HepG2 (cell line): ENCODE measurements around the gene KRTAP17-1. TPM values are rescaled to one million over a fixed set of nuclear protein-coding genes. Genes with fewer than 3 reads are reported as not detected.

Source experiments
- ATAC-seq: fragments of 200-7000 bp; cut with Tn5 transposase; 3 replicates; pipeline ENCODE4 v1.9.1; 2020; ENCODE audit warnings: mild to moderate bottlenecking, moderate library complexity
- BruUV-seq: library from RNA; stranded (reverse); fragments of 400-500 nt; replicated peaks from 2 replicates; lab custom pipeline; 2021; lab: Mats Ljungman, UMichigan
- CTCF ChIA-PET: fragments of 300-600 bp; formaldehyde crosslinking; extraction: SDS; loops from one replicate; lab custom pipeline; 2021; ENCODE audit warnings: low total read pairs, inconsistent platforms, low intra/inter-chr PET ratio; lab: Yijun Ruan, JAX
- POLR2A ChIA-PET: fragments of 350-600 bp; sonication (Branson Sonifier 250); formaldehyde crosslinking; loops from one replicate; lab custom pipeline; 2020; ENCODE audit warnings: antibody characterized with exemption, inconsistent platforms; lab: Yijun Ruan, JAX
- DNase-seq: peaks from one replicate; pipeline ENCODE4 v3.0.0-alpha.2; 2015; ENCODE audit warnings: low spot score
- FAIRE-seq: peaks from 3 replicates; lab custom pipeline; 2011; peaks lifted over from hg19 to GRCh38; lab: Jason Lieb, UNC
- H2AFZ ChIP-seq: one replicate; pipeline ENCODE4 v1.6.1; 2011; ENCODE audit warnings: low read length, inconsistent platforms
- H3K27ac ChIP-seq: fragments of 300-600 bp; 3 replicates; pipeline ENCODE4 v1.8.0; 2011; ENCODE audit warnings: mixed run types, mild to moderate bottlenecking, mixed read lengths, low read length, inconsistent platforms; ENCODE audit not compliant: insufficient read depth; ENCODE audit errors: extremely low read length
- H3K27me3 ChIP-seq, 2 experiments: fragments of 200-600 bp in 1 of 2; 2 replicates in 1 of 2; 3 replicates in 1 of 2; pipeline versions ENCODE4 v1.6.0 to v1.8.0; 2011; ENCODE audit warnings: low read length in 2 of 2, mild to moderate bottlenecking in 2 of 2, moderate library complexity in 2 of 2, inconsistent platforms in 1 of 2; ENCODE audit not compliant: insufficient read depth in 2 of 2, control insufficient read depth in 1 of 2
- H3K36me3 ChIP-seq, 2 experiments: fragments of 200-600 bp in 1 of 2; replicated peaks in 1 of 2; 2 replicates in 1 of 2; 3 replicates in 1 of 2; pipeline versions ENCODE4 v1.5.1 to v1.8.0; 2011; ENCODE audit warnings: low read length in 2 of 2, inconsistent platforms in 1 of 2; ENCODE audit not compliant: insufficient read depth in 2 of 2, control insufficient read depth in 1 of 2
- H3K4me1 ChIP-seq: 2 replicates; pipeline ENCODE4 v1.5.1; 2012; ENCODE audit warnings: low read length, inconsistent platforms; ENCODE audit not compliant: insufficient read depth
- H3K4me2 ChIP-seq: 2 replicates; pipeline ENCODE4 v1.6.0; 2011; ENCODE audit warnings: low read depth, low read length, inconsistent platforms
- H3K4me3 ChIP-seq, 3 experiments: fragments of 200-600 bp in 1 of 3; sonication (generic), shearing (Covaris generic) in 1 of 3; replicated peaks in 1 of 3; 2 replicates each; pipeline ENCODE4 v1.5.1; 2011 to 2016; ENCODE audit warnings: low read length in 3 of 3, inconsistent platforms in 2 of 3, low read depth in 2 of 3, mild to moderate bottlenecking in 2 of 3, control low read depth in 1 of 3, mixed read lengths in 1 of 3; ENCODE audit not compliant: insufficient read depth in 1 of 3
- H3K79me2 ChIP-seq: one replicate; pipeline ENCODE4 v1.6.1; 2011; ENCODE audit warnings: low read length, inconsistent platforms; ENCODE audit not compliant: insufficient read depth
- H3K9ac ChIP-seq: 2 replicates; pipeline ENCODE4 v1.6.0; 2011; ENCODE audit warnings: mild to moderate bottlenecking, low read depth, low read length, inconsistent platforms; ENCODE audit not compliant: insufficient read depth
- H3K9me3 ChIP-seq: 2 replicates; pipeline ENCODE4 v1.5.1; 2012; ENCODE audit warnings: mild to moderate bottlenecking, low read length
- H4K20me1 ChIP-seq: 2 replicates; pipeline ENCODE4 v1.6.0; 2011; ENCODE audit warnings: inconsistent platforms, mild to moderate bottlenecking, low read length, moderate library complexity; ENCODE audit not compliant: insufficient read depth
- AKAP8 ChIP-seq: sonication (generic); formaldehyde crosslinking; IDR thresholded peaks from 2 replicates; pipeline ENCODE4 v1.5.1; 2020; ENCODE audit warnings: mild to moderate bottlenecking, missing genetic modification reagents
- CREB1 ChIP-seq, 2 experiments: fragments of 450-650 bp in 1 of 2; IDR thresholded peaks; 2 replicates each; pipeline ENCODE4 v1.6.1; 2016 to 2017; ENCODE audit warnings: control low read depth in 1 of 2, mild to moderate bottlenecking in 1 of 2, missing compliant biosample characterization in 1 of 2, missing genetic modification characterization in 1 of 2
- ESRRA ChIP-seq: sonication (generic); formaldehyde crosslinking; IDR thresholded peaks from 2 replicates; pipeline ENCODE4 v1.5.1; 2020; ENCODE audit warnings: mild to moderate bottlenecking, low read depth, missing genetic modification reagents
- EZH2 ChIP-seq: conservative IDR thresholded peaks from 2 replicates; pipeline ENCODE4 v1.6.1; 2012; ENCODE audit warnings: mild to moderate bottlenecking, low read depth, low read length, moderate library complexity
- GATAD1 ChIP-seq: IDR thresholded peaks from 2 replicates; pipeline ENCODE4 v1.6.1; 2016; ENCODE audit warnings: missing genetic modification reagents, missing compliant biosample characterization
- SIX1 ChIP-seq: sonication (generic); formaldehyde crosslinking; IDR thresholded peaks from 2 replicates; pipeline ENCODE4 v1.4.0; 2020; ENCODE audit warnings: missing genetic modification reagents, borderline replicate concordance
- SKI ChIP-seq: fragments of 450-650 bp; IDR thresholded peaks from one replicate; pipeline ENCODE4 v1.6.1; 2018; ENCODE audit warnings: mild to moderate bottlenecking; ENCODE audit not compliant: partially characterized antibody
- TEAD2 ChIP-seq: sonication (generic); formaldehyde crosslinking; IDR thresholded peaks from 2 replicates; pipeline ENCODE4 v1.9.0; 2021; ENCODE audit warnings: missing genetic modification reagents
- ZBTB2 ChIP-seq: sonication (generic); formaldehyde crosslinking; IDR thresholded peaks from 2 replicates; pipeline ENCODE4 v1.8.0; 2022; ENCODE audit warnings: low read depth, missing genetic modification reagents
- ZNF296 ChIP-seq: sonication (generic); formaldehyde crosslinking; conservative IDR thresholded peaks from 2 replicates; pipeline ENCODE4 v1.5.0; 2020; ENCODE audit warnings: mild to moderate bottlenecking, missing genetic modification reagents
- ZNF326 ChIP-seq: sonication (generic); formaldehyde crosslinking; IDR thresholded peaks from 2 replicates; pipeline ENCODE4 v1.4.0; 2020; ENCODE audit warnings: missing genetic modification reagents, borderline replicate concordance
- ZNF546 ChIP-seq: sonication (generic); formaldehyde crosslinking; conservative IDR thresholded peaks from 2 replicates; pipeline ENCODE4 v1.8.1; 2023; ENCODE audit warnings: mild to moderate bottlenecking, missing genetic modification reagents
- ZNF770 ChIP-seq: sonication (generic); formaldehyde crosslinking; IDR thresholded peaks from 2 replicates; pipeline ENCODE4 v1.5.0; 2020; ENCODE audit warnings: mild to moderate bottlenecking, missing genetic modification reagents
- ZNF781 ChIP-seq: sonication (generic); formaldehyde crosslinking; IDR thresholded peaks from 2 replicates; pipeline ENCODE4 v1.5.1; 2020; ENCODE audit warnings: borderline replicate concordance, mild to moderate bottlenecking, missing genetic modification reagents; ENCODE audit errors: not compliant biosample characterization
- WGBS: methylation state at CpG from one replicate; pipeline ENCODE4 v1.1.6; 2017; ENCODE audit warnings: low lambda C conversion rate; 5-methylcytosine and 5-hydroxymethylcytosine counted together
- in situ Hi-C: cut with HindIII; loops from 2 replicates; pipeline ENCODE4 v1.10.0; 2017; ENCODE audit warnings: low pct_unique_long_range_greater_than_20kb; ENCODE audit not compliant: extremely low pct_ligation_motif_present
- intact Hi-C: fragments of 100-400 bp; cut with micrococcal nuclease; formaldehyde crosslinking; loops from one replicate; pipeline ENCODE4 v1.10.0; 2022; ENCODE audit not compliant: unreplicated experiment
- polyA plus RNA-seq, 8 experiments: library from polyadenylated mRNA; depleted of rRNA in 3 of 8; stranded (reverse) in 7 of 8; unstranded in 1 of 8; fragments of >200 nt; fragmentation: Illumina TruSeq in 4 of 8; extraction: Trizol in 4 of 8; gene quantifications; 2 replicates each; pipeline versions ENCODE4 v1.2.1 to v1.2.3, GENCODE V29; 2011 to 2016; ENCODE audit warnings: low read depth in 4 of 8, missing spikeins in 1 of 8, mixed read lengths in 1 of 8; ENCODE audit not compliant: insufficient read depth in 1 of 8
- total RNA-seq, 5 experiments: library from RNA; depleted of rRNA; stranded (reverse); fragments of >200 nt; fragmentation: Illumina TruSeq; extraction: Trizol; gene quantifications; 2 replicates each; pipeline ENCODE4 v1.2.3, GENCODE V29; 2016; ENCODE audit warnings: low read depth in 1 of 5

The KRTAP17-1 gene
- total and polyA plus RNA-seq, 2 of the 13 experiments (the other 11 are each of a cell fraction or from before 2014, with no cell fraction given) = not detected

GRCh38 chr17:41296846-41297245 is 18.7 kb downstream of the KRTAP17-1 start (continued):
- TF ChIP-seq ZBTB2 (CRISPR knock-in tag) (no peak), SIX1 (CRISPR knock-in tag) (no peak), ESRRA (CRISPR knock-in tag) (no peak), TEAD2 (no peak), AKAP8 (CRISPR knock-in tag) (no peak), ZNF326 (CRISPR knock-in tag) (no peak), ZNF781 (CRISPR knock-in tag) (no peak), CREB1 (IDR thresholded peaks at IDR 0.05) (no peak), CREB1 (CRISPR knock-in tag; IDR thresholded peaks at IDR 0.05) (no peak)

GRCh38 chr17:41294016-41294415 is 21.5 kb downstream of the KRTAP17-1 start:
- no peak overlapping the region for H3K27ac ChIP-seq
- no peaks in the 10 kb centered on the region for H4K20me1 ChIP-seq
- no peak overlapping the region for H3K4me3 ChIP-seq
- no TSS peak for BruUV-seq
- H3K9me3 ChIP-seq = no peaks in the 10 kb centered on the region
- DNase-seq (no peak), ATAC-seq (no peak), FAIRE-seq (no peak)
- H3K79me2 ChIP-seq = no peaks in the 10 kb centered on the region
- no peak overlapping the region for H3K9ac ChIP-seq
- H3K27me3 ChIP-seq = peaks cover 0 to 2% of the 10 kb centered on the region in 2 experiments; a peak in 1 of 5 replicates
- H2AFZ ChIP-seq = no peak overlapping the region
- 0% methylated on average over 1 of the region's 1 CpG for WGBS
- intact Hi-C loops = no loop called here
- no peaks in the 10 kb centered on the region for H3K4me1 ChIP-seq
- in situ Hi-C loops = no loop called here
- H3K4me2 ChIP-seq = no peak overlapping the region
- TF ChIP-seq SKI (no peak), ZNF770 (CRISPR knock-in tag) (no peak), EZH2 (no peak), ZNF546 (CRISPR knock-in tag) (no peak), ZNF296 (CRISPR knock-in tag) (no peak), GATAD1 (CRISPR knock-in tag) (no peak)
- ChIA-PET CTCF (no interaction called here), POLR2A (no interaction called here)
- no peaks in the 10 kb centered on the region for H3K36me3 ChIP-seq
